GM23338 (cell line): ENCODE measurements around the gene ZBTB46. TPM values are rescaled to one million over a fixed set of nuclear protein-coding genes. Genes with fewer than 3 reads are reported as not detected.
A peak's percentile ranks its signal among the peaks of the same experiment; 100 is the strongest.

Experiments used
- ATAC-seq: fragments of 200-7000 bp; cut with Tn5 transposase; 3 replicates; pipeline ENCODE4 v1.9.1; 2020
- DNase-seq: peaks from one replicate; pipeline ENCODE4 v3.0.0-alpha.2; 2015; ENCODE audit warnings: low spot score
- H2AFZ ChIP-seq: fragments of 200-600 bp; sonication (generic); 2 replicates; pipeline ENCODE4 v1.8.0; 2016; ENCODE audit warnings: antibody characterized with exemption, mild to moderate bottlenecking, moderate library complexity
- H3F3A ChIP-seq: fragments of 200-600 bp; sonication (generic); replicated peaks from 2 replicates; pipeline ENCODE4 v1.8.0; 2017; ENCODE audit warnings: antibody characterized with exemption, mixed run types, low read depth
- H3K27ac ChIP-seq: fragments of 200-600 bp; sonication (generic); 2 replicates; pipeline ENCODE4 v1.6.1; 2016; ENCODE audit warnings: low read depth
- H3K27me3 ChIP-seq: fragments of 200-600 bp; sonication (generic); 2 replicates; pipeline ENCODE4 v1.8.0; 2016; ENCODE audit warnings: mild to moderate bottlenecking, mixed run types, moderate library complexity; ENCODE audit not compliant: insufficient read depth
- H3K36me3 ChIP-seq: fragments of 200-600 bp; sonication (generic); 2 replicates; pipeline ENCODE4 v1.8.0; 2016; ENCODE audit warnings: mild to moderate bottlenecking; ENCODE audit not compliant: insufficient read depth
- H3K4me1 ChIP-seq: fragments of 200-600 bp; sonication (generic); 2 replicates; pipeline ENCODE4 v1.8.0; 2016; ENCODE audit warnings: mild to moderate bottlenecking, moderate library complexity; ENCODE audit not compliant: insufficient read depth
- H3K4me2 ChIP-seq: fragments of 200-600 bp; sonication (generic); 2 replicates; pipeline ENCODE4 v1.7.1; 2017; ENCODE audit warnings: mixed run types
- H3K4me3 ChIP-seq: fragments of 200-600 bp; sonication (generic); 2 replicates; pipeline ENCODE4 v1.6.1; 2016; ENCODE audit warnings: mixed run types
- H3K79me2 ChIP-seq: fragments of 200-600 bp; sonication (generic); replicated peaks from 2 replicates; pipeline ENCODE4 v1.8.0; 2017; ENCODE audit warnings: mild to moderate bottlenecking; ENCODE audit not compliant: insufficient read depth
- H3K9me2 ChIP-seq: fragments of 200-600 bp; sonication (generic); 2 replicates; pipeline ENCODE4 v1.8.0; 2017; ENCODE audit not compliant: insufficient read depth
- H4K20me1 ChIP-seq: fragments of 200-600 bp; sonication (generic); replicated peaks from 2 replicates; pipeline ENCODE4 v1.8.0; 2017; ENCODE audit warnings: mild to moderate bottlenecking; ENCODE audit not compliant: insufficient read depth
- H3K27ac Mint-ChIP-seq: 2 replicates; pipeline ENCODE4 v1.8.0; 2020; ENCODE audit warnings: inconsistent platforms, mild to moderate bottlenecking, moderate library complexity, mixed read lengths
- H3K27me3 Mint-ChIP-seq: 3 replicates; pipeline ENCODE4 v1.8.0; 2022; ENCODE audit warnings: low read depth, mild to moderate bottlenecking, moderate library complexity, mixed read lengths, inconsistent platforms; ENCODE audit not compliant: insufficient read depth, poor library complexity
- H3K36me3 Mint-ChIP-seq: 3 replicates; pipeline ENCODE4 v1.8.0; 2021; ENCODE audit warnings: low read depth, mild to moderate bottlenecking, inconsistent platforms, moderate library complexity, mixed read lengths
- H3K4me1 Mint-ChIP-seq: 3 replicates; pipeline ENCODE4 v1.8.0; 2020; ENCODE audit warnings: mild to moderate bottlenecking, inconsistent platforms, mixed read lengths
- H3K4me3 Mint-ChIP-seq: 3 replicates; pipeline ENCODE4 v1.8.0; 2021; ENCODE audit warnings: moderate library complexity, mild to moderate bottlenecking, inconsistent platforms, mixed read lengths
- H3K9me3 Mint-ChIP-seq: 3 replicates; pipeline ENCODE4 v1.8.0; 2020; ENCODE audit warnings: moderate library complexity, mild to moderate bottlenecking, inconsistent platforms, mixed read lengths
- JUNB ChIP-seq: IDR thresholded peaks from one replicate; pipeline ENCODE4 v1.6.1; 2016; ENCODE audit warnings: antibody characterized with exemption; ENCODE audit not compliant: unreplicated experiment
- NANOG ChIP-seq: IDR thresholded peaks from 2 replicates; pipeline ENCODE4 v1.6.1; 2016; ENCODE audit warnings: antibody characterized with exemption, borderline replicate concordance
- POLR2AphosphoS5 ChIP-seq: IDR thresholded peaks from 2 replicates; pipeline ENCODE4 v1.6.1; 2016; ENCODE audit warnings: antibody characterized with exemption, low read depth
- polyA plus RNA-seq: library from polyadenylated mRNA; unstranded; fragments of >200 nt; fragmentation: Nextera tagmentation; extraction: Ambion mirVana; gene quantifications from 2 replicates; pipeline ENCODE4 v1.2.1, GENCODE V29; 2016
- total RNA-seq: library from RNA; depleted of rRNA; stranded (reverse); fragments of >200 nt; shearing (Covaris generic); gene quantifications from 2 replicates; pipeline ENCODE4 v1.2.3, GENCODE V29; 2014
- TF ChIP-seq, protein P1 (sequence below): fragments of 250-450 bp; sonication (Bioruptor Pico); IDR thresholded peaks from 2 replicates; pipeline ENCODE4 v1.5.0; 2020; ENCODE audit warnings: mild to moderate bottlenecking, moderate library complexity
- TF ChIP-seq, protein P2 (sequence below): IDR thresholded peaks from 2 replicates; pipeline ENCODE4 v1.6.1; 2016; ENCODE audit warnings: antibody characterized with exemption
- TF ChIP-seq, protein P3 (sequence below): IDR thresholded peaks from one replicate; pipeline ENCODE4 v1.6.1; 2018; ENCODE audit warnings: antibody characterized with exemption; ENCODE audit not compliant: unreplicated experiment

ZBTB46 gene
- total and polyA plus RNA-seq, 2 experiments from 2014 or later = 3.2 to 26.9 TPM

DNA sequence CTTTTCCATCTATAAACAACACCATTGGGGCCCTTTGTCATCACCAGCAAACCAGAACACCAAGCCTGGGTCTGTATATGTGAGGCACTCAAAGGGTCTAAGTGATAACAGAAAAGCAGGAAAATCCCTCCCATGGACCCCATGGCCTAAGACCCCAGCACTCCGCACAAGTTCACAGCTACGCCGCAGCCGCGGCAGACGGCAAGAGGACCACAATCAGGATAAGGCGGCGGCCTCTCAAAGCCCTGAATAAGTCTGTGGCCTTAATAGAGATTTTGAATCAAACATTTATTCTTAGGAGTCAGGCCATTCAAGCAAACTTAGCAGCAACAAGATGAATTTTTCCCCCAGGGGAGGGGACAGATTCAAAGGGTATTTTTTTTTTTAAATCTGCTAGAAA, 2.9 kb downstream of the ZBTB46 start:
- H3K36me3 Mint-ChIP-seq = no peaks in the 10 kb centered on the region; the same call in 1 of the 3 replicates
- peaks cover 40% of the 10 kb centered on the region for H4K20me1 ChIP-seq
- no peaks in the 10 kb centered on the region for H3K36me3 ChIP-seq
- no peak overlapping the region for H3K4me3 ChIP-seq
- H3F3A ChIP-seq = peaks cover 33% of the 10 kb centered on the region; the same call in 1 of the 2 replicates
- H3K27me3 ChIP-seq = peaks cover 36% of the 10 kb centered on the region
- no peaks in the 10 kb centered on the region for H3K9me3 Mint-ChIP-seq
- H3K4me1 Mint-ChIP-seq = peaks cover 35% of the 10 kb centered on the region
- peaks cover 55% of the 10 kb centered on the region for H3K79me2 ChIP-seq
- peaks cover 14% of the 10 kb centered on the region for H3K4me1 ChIP-seq
- peak overlapping the region; percentile 20; the same call in 2 of the 3 replicates for H3K4me3 Mint-ChIP-seq
- no peak overlapping the region for H3K4me2 ChIP-seq
- H3K27ac ChIP-seq = no peak overlapping the region
- no peak for ATAC-seq
- H3K27me3 Mint-ChIP-seq = peaks cover 32% of the 10 kb centered on the region
- TF ChIP-seq, protein P1, sequence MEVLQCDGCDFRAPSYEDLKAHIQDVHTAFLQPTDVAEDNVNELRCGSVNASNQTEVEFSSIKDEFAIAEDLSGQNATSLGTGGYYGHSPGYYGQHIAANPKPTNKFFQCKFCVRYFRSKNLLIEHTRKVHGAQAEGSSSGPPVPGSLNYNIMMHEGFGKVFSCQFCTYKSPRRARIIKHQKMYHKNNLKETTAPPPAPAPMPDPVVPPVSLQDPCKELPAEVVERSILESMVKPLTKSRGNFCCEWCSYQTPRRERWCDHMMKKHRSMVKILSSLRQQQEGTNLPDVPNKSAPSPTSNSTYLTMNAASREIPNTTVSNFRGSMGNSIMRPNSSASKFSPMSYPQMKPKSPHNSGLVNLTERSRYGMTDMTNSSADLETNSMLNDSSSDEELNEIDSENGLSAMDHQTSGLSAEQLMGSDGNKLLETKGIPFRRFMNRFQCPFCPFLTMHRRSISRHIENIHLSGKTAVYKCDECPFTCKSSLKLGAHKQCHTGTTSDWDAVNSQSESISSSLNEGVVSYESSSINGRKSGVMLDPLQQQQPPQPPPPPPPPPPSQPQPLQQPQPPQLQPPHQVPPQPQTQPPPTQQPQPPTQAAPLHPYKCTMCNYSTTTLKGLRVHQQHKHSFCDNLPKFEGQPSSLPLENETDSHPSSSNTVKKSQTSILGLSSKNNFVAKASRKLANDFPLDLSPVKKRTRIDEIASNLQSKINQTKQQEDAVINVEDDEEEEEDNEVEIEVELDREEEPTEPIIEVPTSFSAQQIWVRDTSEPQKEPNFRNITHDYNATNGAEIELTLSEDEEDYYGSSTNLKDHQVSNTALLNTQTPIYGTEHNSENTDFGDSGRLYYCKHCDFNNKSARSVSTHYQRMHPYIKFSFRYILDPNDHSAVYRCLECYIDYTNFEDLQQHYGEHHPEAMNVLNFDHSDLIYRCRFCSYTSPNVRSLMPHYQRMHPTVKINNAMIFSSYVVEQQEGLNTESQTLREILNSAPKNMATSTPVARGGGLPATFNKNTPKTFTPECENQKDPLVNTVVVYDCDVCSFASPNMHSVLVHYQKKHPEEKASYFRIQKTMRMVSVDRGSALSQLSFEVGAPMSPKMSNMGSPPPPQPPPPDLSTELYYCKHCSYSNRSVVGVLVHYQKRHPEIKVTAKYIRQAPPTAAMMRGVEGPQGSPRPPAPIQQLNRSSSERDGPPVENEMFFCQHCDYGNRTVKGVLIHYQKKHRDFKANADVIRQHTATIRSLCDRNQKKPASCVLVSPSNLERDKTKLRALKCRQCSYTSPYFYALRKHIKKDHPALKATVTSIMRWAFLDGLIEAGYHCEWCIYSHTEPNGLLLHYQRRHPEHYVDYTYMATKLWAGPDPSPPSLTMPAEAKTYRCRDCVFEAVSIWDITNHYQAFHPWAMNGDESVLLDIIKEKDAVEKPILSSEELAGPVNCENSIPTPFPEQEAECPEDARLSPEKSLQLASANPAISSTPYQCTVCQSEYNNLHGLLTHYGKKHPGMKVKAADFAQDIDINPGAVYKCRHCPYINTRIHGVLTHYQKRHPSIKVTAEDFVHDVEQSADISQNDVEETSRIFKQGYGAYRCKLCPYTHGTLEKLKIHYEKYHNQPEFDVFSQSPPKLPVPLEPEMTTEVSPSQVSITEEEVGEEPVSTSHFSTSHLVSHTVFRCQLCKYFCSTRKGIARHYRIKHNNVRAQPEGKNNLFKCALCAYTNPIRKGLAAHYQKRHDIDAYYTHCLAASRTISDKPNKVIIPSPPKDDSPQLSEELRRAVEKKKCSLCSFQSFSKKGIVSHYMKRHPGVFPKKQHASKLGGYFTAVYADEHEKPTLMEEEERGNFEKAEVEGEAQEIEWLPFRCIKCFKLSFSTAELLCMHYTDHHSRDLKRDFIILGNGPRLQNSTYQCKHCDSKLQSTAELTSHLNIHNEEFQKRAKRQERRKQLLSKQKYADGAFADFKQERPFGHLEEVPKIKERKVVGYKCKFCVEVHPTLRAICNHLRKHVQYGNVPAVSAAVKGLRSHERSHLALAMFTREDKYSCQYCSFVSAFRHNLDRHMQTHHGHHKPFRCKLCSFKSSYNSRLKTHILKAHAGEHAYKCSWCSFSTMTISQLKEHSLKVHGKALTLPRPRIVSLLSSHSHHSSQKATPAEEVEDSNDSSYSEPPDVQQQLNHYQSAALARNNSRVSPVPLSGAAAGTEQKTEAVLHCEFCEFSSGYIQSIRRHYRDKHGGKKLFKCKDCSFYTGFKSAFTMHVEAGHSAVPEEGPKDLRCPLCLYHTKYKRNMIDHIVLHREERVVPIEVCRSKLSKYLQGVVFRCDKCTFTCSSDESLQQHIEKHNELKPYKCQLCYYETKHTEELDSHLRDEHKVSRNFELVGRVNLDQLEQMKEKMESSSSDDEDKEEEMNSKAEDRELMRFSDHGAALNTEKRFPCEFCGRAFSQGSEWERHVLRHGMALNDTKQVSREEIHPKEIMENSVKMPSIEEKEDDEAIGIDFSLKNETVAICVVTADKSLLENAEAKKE (CRISPR knock-in tag) = no peak
- TF ChIP-seq NANOG (no peak), JUNB (no peak)
- no peak overlapping the region for H3K27ac Mint-ChIP-seq
- no peak for DNase-seq
- H3K9me2 ChIP-seq = no peaks in the 10 kb centered on the region
- H2AFZ ChIP-seq = no peak overlapping the region

DNA sequence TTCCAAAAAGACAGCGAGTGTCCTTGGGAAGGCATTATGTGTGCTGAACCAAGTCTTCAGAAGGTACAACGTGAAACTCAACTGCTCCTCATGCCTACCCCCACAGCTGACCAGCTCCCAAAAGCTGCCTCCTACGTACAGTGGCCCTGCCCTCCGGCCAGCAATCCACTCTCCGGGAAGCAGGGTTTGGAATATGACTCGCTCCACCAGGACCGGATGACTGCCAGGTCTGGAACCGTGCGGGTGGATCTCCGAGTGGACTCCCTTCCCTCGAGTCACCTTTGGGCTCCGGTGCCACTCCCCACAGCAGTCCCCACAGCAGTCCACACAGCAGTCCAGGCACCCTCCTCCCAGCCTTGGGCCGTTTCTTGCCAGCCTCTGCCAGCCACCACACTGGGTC, 4.3 kb downstream of the ZBTB46 start:
- no peaks in the 10 kb centered on the region for H3K36me3 ChIP-seq
- DNase-seq = no peak
- Mint-ChIP-seq H3K27ac (no peak overlapping the region), H3K36me3 (no peaks in the 10 kb centered on the region; the same call in 1 of the 3 replicates), H3K4me1 (peaks cover 35% of the 10 kb centered on the region), H3K27me3 (peaks cover 28% of the 10 kb centered on the region), H3K9me3 (no peaks in the 10 kb centered on the region), H3K4me3 (no peak overlapping the region)
- no peak overlapping the region for H3K4me2 ChIP-seq
- H3K9me2 ChIP-seq = no peaks in the 10 kb centered on the region
- peaks cover 68% of the 10 kb centered on the region for H3K79me2 ChIP-seq
- peaks cover 23% of the 10 kb centered on the region for H3K27me3 ChIP-seq
- no peak overlapping the region for H3K27ac ChIP-seq
- no peak overlapping the region for H2AFZ ChIP-seq
- H3K4me3 ChIP-seq = no peak overlapping the region
- H3K4me1 ChIP-seq = peaks cover 11% of the 10 kb centered on the region
- TF ChIP-seq, protein P2, sequence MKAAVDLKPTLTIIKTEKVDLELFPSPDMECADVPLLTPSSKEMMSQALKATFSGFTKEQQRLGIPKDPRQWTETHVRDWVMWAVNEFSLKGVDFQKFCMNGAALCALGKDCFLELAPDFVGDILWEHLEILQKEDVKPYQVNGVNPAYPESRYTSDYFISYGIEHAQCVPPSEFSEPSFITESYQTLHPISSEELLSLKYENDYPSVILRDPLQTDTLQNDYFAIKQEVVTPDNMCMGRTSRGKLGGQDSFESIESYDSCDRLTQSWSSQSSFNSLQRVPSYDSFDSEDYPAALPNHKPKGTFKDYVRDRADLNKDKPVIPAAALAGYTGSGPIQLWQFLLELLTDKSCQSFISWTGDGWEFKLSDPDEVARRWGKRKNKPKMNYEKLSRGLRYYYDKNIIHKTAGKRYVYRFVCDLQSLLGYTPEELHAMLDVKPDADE = no peak
- no peak for TF ChIP-seq POLR2AphosphoS5
- TF ChIP-seq, protein P3, sequence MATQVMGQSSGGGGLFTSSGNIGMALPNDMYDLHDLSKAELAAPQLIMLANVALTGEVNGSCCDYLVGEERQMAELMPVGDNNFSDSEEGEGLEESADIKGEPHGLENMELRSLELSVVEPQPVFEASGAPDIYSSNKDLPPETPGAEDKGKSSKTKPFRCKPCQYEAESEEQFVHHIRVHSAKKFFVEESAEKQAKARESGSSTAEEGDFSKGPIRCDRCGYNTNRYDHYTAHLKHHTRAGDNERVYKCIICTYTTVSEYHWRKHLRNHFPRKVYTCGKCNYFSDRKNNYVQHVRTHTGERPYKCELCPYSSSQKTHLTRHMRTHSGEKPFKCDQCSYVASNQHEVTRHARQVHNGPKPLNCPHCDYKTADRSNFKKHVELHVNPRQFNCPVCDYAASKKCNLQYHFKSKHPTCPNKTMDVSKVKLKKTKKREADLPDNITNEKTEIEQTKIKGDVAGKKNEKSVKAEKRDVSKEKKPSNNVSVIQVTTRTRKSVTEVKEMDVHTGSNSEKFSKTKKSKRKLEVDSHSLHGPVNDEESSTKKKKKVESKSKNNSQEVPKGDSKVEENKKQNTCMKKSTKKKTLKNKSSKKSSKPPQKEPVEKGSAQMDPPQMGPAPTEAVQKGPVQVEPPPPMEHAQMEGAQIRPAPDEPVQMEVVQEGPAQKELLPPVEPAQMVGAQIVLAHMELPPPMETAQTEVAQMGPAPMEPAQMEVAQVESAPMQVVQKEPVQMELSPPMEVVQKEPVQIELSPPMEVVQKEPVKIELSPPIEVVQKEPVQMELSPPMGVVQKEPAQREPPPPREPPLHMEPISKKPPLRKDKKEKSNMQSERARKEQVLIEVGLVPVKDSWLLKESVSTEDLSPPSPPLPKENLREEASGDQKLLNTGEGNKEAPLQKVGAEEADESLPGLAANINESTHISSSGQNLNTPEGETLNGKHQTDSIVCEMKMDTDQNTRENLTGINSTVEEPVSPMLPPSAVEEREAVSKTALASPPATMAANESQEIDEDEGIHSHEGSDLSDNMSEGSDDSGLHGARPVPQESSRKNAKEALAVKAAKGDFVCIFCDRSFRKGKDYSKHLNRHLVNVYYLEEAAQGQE = no peak
- H4K20me1 ChIP-seq = peaks cover 44% of the 10 kb centered on the region
- peaks cover 32% of the 10 kb centered on the region for H3F3A ChIP-seq
- ATAC-seq = no peak
